PFSK-1 (cell line): Measurements from ENCODE around the gene TTC6.

Experiments
- POLR2AphosphoS5 ChIP-seq: IDR thresholded peaks from 2 replicates; pipeline ENCODE4 v1.6.1; 2012; ENCODE audit warnings: low read depth, mild to moderate bottlenecking, control low read depth, low read length, moderate library complexity
- TAF1 ChIP-seq: IDR thresholded peaks from 2 replicates; pipeline ENCODE4 v1.6.1; 2012; ENCODE audit warnings: low read length, control low read depth, borderline replicate concordance; ENCODE audit not compliant: insufficient read depth
- TF ChIP-seq, protein P1 (sequence below), 2 experiments: IDR thresholded peaks; 2 replicates each; pipeline versions ENCODE4 v1.6.1 to v1.8.0; 2011 to 2012; ENCODE audit warnings: low read depth in 2 of 2, low read length in 2 of 2, control low read depth in 1 of 2, inconsistent platforms in 1 of 2, mild to moderate bottlenecking in 1 of 2, moderate library complexity in 1 of 2; ENCODE audit not compliant: insufficient read depth in 1 of 2

GRCh38 chr14:37623971-37624370 lies 28.5 kb downstream of the TTC6 start:
- no peak for TF ChIP-seq TAF1
- no peak for TF ChIP-seq POLR2AphosphoS5
- TF ChIP-seq, protein P1, sequence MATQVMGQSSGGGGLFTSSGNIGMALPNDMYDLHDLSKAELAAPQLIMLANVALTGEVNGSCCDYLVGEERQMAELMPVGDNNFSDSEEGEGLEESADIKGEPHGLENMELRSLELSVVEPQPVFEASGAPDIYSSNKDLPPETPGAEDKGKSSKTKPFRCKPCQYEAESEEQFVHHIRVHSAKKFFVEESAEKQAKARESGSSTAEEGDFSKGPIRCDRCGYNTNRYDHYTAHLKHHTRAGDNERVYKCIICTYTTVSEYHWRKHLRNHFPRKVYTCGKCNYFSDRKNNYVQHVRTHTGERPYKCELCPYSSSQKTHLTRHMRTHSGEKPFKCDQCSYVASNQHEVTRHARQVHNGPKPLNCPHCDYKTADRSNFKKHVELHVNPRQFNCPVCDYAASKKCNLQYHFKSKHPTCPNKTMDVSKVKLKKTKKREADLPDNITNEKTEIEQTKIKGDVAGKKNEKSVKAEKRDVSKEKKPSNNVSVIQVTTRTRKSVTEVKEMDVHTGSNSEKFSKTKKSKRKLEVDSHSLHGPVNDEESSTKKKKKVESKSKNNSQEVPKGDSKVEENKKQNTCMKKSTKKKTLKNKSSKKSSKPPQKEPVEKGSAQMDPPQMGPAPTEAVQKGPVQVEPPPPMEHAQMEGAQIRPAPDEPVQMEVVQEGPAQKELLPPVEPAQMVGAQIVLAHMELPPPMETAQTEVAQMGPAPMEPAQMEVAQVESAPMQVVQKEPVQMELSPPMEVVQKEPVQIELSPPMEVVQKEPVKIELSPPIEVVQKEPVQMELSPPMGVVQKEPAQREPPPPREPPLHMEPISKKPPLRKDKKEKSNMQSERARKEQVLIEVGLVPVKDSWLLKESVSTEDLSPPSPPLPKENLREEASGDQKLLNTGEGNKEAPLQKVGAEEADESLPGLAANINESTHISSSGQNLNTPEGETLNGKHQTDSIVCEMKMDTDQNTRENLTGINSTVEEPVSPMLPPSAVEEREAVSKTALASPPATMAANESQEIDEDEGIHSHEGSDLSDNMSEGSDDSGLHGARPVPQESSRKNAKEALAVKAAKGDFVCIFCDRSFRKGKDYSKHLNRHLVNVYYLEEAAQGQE (IDR thresholded peaks at IDR 0.05; ENCODE audit: insufficient read depth in 1 of 2, low read depth in 2 of 2, low read length in 2 of 2), result no peak
